GM23338 (cell line): ENCODE measurements around the gene GPD2.

Experiments used
- CTCF ChIP-seq, 2 experiments: fragments of 200-600 bp in 1 of 2; sonication (generic) in 1 of 2; conservative IDR thresholded peaks; 2 replicates each; pipeline versions ENCODE4 v1.5.1 to v1.6.1; 2016 to 2017; ENCODE audit warnings: antibody characterized with exemption in 2 of 2, low read depth in 2 of 2, mild to moderate bottlenecking in 2 of 2, moderate library complexity in 1 of 2
- EZH2 ChIP-seq: fragments of 200-600 bp; sonication (generic); IDR thresholded peaks from one replicate; pipeline ENCODE4 v1.8.0; 2017; ENCODE audit warnings: antibody characterized with exemption, mild to moderate bottlenecking, low read depth; ENCODE audit not compliant: unreplicated experiment
- EZH2phosphoT487 ChIP-seq: fragments of 200-600 bp; sonication (generic); IDR thresholded peaks from one replicate; pipeline ENCODE4 v1.8.1; 2018; ENCODE audit warnings: antibody characterized with exemption; ENCODE audit not compliant: unreplicated experiment
- POLR2AphosphoS5 ChIP-seq: IDR thresholded peaks from 2 replicates; pipeline ENCODE4 v1.6.1; 2016; ENCODE audit warnings: antibody characterized with exemption, low read depth

- TF ChIP-seq CTCF (conservative IDR thresholded peaks at IDR 0.05; ENCODE audit: low read depth in 2 of 2) (no peak), EZH2 (no peak), POLR2AphosphoS5 (no peak), EZH2phosphoT487 (no peak)
These were observed 69.5 kb downstream of the GPD2 start for GRCh38 chr2:156505696-156506095.
